Measurements from ENCODE around the gene AGPAT1. TPM values are rescaled to one million over a fixed set of nuclear protein-coding genes. Genes with fewer than 3 reads are reported as not detected.
A peak's percentile ranks its signal among the peaks of the same experiment; 100 is the strongest.

The AGPAT1 gene
- total RNA-seq, 2 donors from 2014 or later: 43.0 to 53.1 TPM

GRCh38 chr6:32198345-32198696 lies 22.4 kb upstream of the AGPAT1 start:
- no peaks in the 10 kb centered on the region for H3K36me3 ChIP-seq
- no peak for TF ChIP-seq CTCF (IDR thresholded peaks at IDR 0.05)
- no peak overlapping the region for H3K27ac ChIP-seq
- H3K4me3 ChIP-seq: no peak overlapping the region
- ATAC-seq (ENCODE audit: insufficient number of reproducible peaks, low FRiP score, low read depth) (no peak), DNase-seq (ENCODE audit: low spot score) (no peak)
- H3K27me3 ChIP-seq (replicated peaks; ENCODE audit: insufficient read depth): no peaks in the 10 kb centered on the region
- H3K9me3 ChIP-seq: no peaks in the 10 kb centered on the region
- peaks cover 11 to 18% of the 10 kb centered on the region in 2 donors for H3K4me1 ChIP-seq (ENCODE audit: control insufficient read depth in 1 of 2, low read depth in 2 of 2)

GRCh38 chr6:32196682-32197616 lies 21.1 kb upstream of the AGPAT1 start:
- Histone ChIP-seq H3K27me3 (replicated peaks; ENCODE audit: insufficient read depth) (no peaks in the 10 kb centered on the region), H3K9me3 (no peaks in the 10 kb centered on the region), H3K4me1 (ENCODE audit: control insufficient read depth in 1 of 2, low read depth in 2 of 2) (peaks cover 11 to 18% of the 10 kb centered on the region in 2 donors), H3K36me3 (no peaks in the 10 kb centered on the region), H3K4me3 (peak overlapping the region; percentile 96), H3K27ac (peak overlapping the region; percentile 98 to 100)
- no peak for TF ChIP-seq CTCF (IDR thresholded peaks at IDR 0.05)
- ATAC-seq (ENCODE audit: insufficient number of reproducible peaks, low FRiP score, low read depth) (no peak), DNase-seq (ENCODE audit: low spot score) (no peak)

GRCh38 chr6:32195902-32196681 lies 20.2 kb upstream of the AGPAT1 start:
- no peaks in the 10 kb centered on the region for H3K36me3 ChIP-seq
- peak; percentile 16 for ATAC-seq (ENCODE audit: insufficient number of reproducible peaks, low FRiP score, low read depth)
- no peaks in the 10 kb centered on the region for H3K9me3 ChIP-seq
- peak overlapping the region; percentile 96 for H3K4me3 ChIP-seq
- TF ChIP-seq CTCF (IDR thresholded peaks at IDR 0.05): peak; percentile 1
- DNase-seq (ENCODE audit: low spot score): peak; percentile 74
- peaks cover 14 to 24% of the 10 kb centered on the region in 2 donors for H3K4me1 ChIP-seq (ENCODE audit: control insufficient read depth in 1 of 2, low read depth in 2 of 2)
- H3K27me3 ChIP-seq (replicated peaks; ENCODE audit: insufficient read depth): no peaks in the 10 kb centered on the region
- peak overlapping the region; percentile 98 to 100 for H3K27ac ChIP-seq

GRCh38 chr6:32195652-32195901 lies 19.7 kb upstream of the AGPAT1 start:
- H3K27me3 ChIP-seq (replicated peaks; ENCODE audit: insufficient read depth): no peaks in the 10 kb centered on the region
- peak; percentile 28 for TF ChIP-seq CTCF (IDR thresholded peaks at IDR 0.05)
- DNase-seq (ENCODE audit: low spot score): peak; percentile 100
- H3K36me3 ChIP-seq: no peaks in the 10 kb centered on the region
- peaks cover 17 to 27% of the 10 kb centered on the region in 2 donors for H3K4me1 ChIP-seq (ENCODE audit: control insufficient read depth in 1 of 2, low read depth in 2 of 2)
- H3K4me3 ChIP-seq: peak overlapping the region; percentile 96
- peak overlapping the region; percentile 98 to 100 for H3K27ac ChIP-seq
- ATAC-seq (ENCODE audit: insufficient number of reproducible peaks, low FRiP score, low read depth): peak; percentile 86
- no peaks in the 10 kb centered on the region for H3K9me3 ChIP-seq

Data from thoracic aorta (tissue), 2 donors.